HuH-7 (cell line): ENCODE results near the gene UCK1.
A peak's percentile ranks its signal among the peaks of the same experiment; 100 is the strongest.
"Not testable (repeated sequence)": the region's sequence is repeated elsewhere in the genome, so short reads cannot be mapped to it uniquely, and the experiment has no call there.

ENCODE experiments used
- DNase-seq: peaks from one replicate; pipeline ENCODE4 v3.0.0; 2011; ENCODE audit warnings: low spot score

The UCK1 gene

DNA sequence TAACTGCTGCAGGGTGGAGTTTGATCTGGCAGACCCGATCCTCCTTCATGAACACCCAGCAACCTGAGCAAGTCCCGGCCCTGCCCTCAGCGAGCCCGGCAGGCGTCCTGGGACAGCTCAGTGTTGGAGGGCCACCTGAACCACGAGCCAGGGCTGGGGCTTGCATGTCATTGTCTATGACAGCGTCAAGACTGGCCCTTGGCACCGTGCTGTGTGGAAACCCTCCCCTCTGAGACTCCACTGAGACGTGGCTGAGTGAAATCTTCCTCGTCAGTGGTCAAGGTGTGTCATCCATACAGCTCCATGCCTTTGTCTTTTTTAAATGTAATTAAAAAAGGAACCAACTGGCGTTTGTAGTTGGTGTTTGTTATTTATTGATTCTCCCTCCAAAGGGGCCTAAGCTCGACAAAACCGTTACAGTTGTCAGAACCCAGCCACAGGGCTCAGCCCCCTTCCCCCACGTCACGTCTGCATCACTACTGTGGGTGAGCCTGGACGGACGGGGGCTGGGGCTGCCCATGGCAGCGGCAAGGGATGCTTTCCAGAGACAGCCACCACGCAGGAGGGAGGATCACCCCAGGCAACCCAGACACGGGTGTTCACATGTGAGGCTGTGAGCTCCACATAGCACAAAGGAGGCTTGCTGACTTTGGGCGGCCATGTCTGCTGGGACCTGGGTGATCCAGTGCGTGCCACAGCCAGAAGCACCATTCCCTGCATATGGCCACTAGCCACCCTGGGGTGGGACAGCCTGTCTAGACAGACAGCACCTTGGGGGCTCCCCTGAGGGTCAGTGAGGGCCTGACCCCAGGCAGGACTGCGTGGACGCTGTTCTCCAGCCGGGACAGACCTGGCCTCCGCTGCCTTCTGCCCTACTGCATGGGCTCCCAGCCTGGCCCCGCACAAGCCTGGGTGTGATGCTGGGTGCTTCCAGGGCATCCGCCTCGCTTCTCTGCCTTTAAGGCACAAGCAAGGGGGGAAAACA, 7.3 kb downstream of the UCK1 start:
- no peak for DNase-seq

DNA sequence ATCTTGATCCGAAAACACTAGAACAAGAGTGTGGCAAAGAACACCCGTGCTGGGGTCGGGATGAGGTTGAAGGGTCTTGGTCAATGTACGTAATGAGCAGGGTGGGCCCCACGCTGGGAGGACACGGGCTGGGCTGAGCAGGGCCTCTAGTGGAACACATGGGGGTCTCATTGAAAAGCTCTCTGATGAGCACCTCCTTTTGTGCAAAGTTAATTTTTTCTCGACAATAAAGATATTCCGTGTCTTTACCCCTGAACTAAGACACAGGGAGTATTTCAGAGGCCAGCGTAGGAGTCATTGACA, 8.0 kb downstream of the UCK1 start:
- DNase-seq = no peak

- DNase-seq = no peak
These were observed 8.6 kb downstream of the UCK1 start for GRCh38 chr9:131522257-131523085.

GRCh38 chr9:131521822-131522221, 9.2 kb downstream of the UCK1 start:
- DNase-seq = no peak

DNA sequence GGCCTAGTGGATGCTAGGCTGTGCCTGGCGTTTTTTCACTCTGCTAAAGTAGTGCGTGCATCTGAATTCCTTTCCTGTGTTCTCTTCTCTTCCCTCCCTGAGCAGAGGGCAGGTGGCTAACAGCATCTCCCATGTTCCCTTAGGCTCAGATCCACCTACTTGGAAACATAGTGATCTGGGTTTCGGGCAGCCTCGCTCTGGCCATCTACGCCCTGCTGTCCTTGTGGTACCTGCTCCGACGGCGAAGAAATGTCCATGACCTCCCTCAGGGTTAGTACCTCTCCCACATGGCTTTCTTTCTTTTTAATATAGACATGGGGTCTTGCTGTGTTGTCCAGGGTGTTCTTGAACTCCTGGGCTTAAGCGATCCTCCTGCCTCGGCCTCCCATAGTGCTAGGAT, 9.9 kb downstream of the UCK1 start:
- DNase-seq = no peak

- DNase-seq = no peak
These were observed 10.6 kb downstream of the UCK1 start for GRCh38 chr9:131520503-131520902.

- no peak for DNase-seq
These were observed 12.5 kb downstream of the UCK1 start for GRCh38 chr9:131518553-131518952.

- no peak for DNase-seq
These were observed 13.3 kb downstream of the UCK1 start for GRCh38 chr9:131517761-131518190.

GRCh38 chr9:131516930-131517329, 14.1 kb downstream of the UCK1 start:
- no peak for DNase-seq

DNA sequence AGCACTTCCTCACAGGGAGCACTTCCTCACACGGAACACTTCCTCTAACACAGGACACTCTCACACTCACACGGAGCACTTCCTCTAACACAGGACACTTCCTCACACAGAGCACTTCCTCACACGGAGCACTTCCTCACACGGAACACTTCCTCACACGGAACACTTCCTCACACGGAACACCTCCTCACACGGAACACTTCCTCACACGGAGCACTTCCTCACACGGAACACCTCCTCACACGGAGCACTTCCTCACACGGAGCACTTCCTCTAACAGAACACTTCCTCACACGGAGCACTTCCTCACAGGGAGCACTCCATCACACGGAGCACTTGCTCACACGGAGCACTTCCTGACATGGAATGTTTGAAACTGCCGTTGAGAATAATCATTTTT, 15.0 kb downstream of the UCK1 start:
- DNase-seq = no peak

- DNase-seq = not testable (repeated sequence)
These were observed 15.5 kb downstream of the UCK1 start for GRCh38 chr9:131515559-131516031.

- no peak for DNase-seq
These were observed 17.9 kb downstream of the UCK1 start for GRCh38 chr9:131513177-131513576.

GRCh38 chr9:131511880-131512279, 19.2 kb downstream of the UCK1 start:
- no peak for DNase-seq

- DNase-seq = no peak
These were observed 19.6 kb downstream of the UCK1 start for GRCh38 chr9:131511416-131511815.

DNA sequence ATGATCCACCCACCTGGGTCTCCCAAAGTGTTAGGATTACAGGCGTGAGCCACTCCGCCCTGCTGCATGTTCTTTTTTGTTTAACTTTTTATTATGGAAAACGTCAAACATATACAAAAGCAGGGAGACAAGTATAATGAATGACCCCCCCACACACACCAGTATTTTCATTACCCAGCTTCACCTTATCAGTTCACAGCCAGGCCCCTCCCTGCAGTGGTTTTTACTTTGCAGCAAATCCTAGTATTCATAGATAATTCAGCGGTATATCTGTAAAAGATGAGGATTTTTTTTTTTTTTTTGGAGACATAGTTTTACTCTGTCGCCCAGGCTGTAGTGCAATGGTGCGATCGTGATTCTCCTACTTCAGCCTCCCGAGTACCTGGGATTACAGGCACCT, 26.1 kb downstream of the UCK1 start:
- DNase-seq = no peak

- peak; percentile 76 for DNase-seq
These were observed 27.2 kb downstream of the UCK1 start for GRCh38 chr9:131503626-131504465.

DNA sequence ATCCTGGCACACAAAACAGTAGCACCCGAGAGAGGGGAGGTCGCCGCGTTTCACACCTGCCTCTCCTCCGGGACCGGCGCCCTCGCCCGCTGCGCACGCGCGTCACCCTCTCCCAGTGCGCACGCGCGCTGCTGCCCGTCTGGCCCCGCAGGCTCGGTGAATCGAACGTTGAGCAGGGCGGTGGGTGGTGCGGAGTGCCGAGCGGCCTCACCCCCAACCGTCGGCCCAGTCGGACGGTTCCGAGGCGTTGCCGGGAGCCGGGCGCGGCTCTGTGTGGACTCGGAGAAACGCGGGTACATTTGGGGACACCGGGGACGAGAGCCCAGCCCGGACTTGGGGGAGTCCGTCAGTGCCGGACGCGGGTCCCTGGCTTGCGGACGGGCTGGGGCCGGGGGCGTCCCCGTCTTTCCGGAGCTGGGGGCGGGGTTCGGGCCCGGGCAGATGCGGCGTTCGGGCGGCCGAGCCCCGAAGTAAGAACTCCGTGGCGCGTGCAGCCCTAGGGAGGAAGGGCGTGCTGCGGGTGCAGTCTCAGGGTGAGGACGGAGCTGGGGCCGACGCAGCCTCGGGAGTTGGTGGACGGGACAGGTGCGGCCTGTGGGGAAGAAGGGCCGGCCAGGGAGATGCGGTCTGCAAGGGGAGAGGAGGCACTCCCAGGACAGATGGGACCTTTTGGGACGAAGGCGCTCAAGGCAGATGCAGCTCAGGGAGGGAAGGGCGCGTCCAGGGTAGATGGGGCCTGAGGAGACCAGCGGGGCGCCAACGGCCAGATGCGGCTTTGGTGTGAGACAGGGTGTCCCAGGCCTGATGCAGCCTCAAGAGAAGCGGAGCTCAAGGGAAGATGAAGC, 28.1 kb downstream of the UCK1 start, which contains the start of gene POMT1:
POMT1 (plus strand) TSS at position 138 of the 845 bp plus-strand sequence. CDS start 1,301 bp downstream, outside the sequence.
- DNase-seq = peak; percentile 97

- no peak for DNase-seq
These were observed 30.0 kb downstream of the UCK1 start for GRCh38 chr9:131500939-131501541.

GRCh38 chr9:131500377-131500776, 30.7 kb downstream of the UCK1 start:
- no peak for DNase-seq

DNA sequence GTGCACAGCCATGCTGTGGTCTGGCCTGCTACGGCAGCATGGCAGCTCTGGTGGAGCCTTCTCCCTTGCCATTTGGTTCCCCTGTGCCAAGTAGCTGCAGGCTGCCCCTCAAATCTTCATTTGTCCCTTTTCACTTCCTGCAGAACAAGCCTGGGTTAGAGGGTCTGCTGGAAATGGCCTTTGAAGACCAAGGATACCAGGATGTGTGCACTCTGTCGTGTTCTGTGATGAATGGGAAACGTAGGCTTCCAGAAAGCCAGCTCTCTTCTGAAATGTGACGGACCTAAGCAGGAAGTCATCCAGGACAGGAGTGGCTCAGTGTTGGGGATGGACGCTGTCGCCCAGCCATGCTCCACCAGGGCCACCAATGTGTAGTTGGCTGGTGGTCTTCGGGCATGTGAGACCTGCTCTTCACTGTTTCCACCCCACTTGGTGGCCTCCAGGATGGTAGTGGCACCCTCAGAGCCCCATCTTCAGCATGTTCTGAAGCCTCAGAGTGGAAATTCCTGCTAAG, 31.8 kb downstream of the UCK1 start:
- no peak for DNase-seq
